ENCODE measurements around the gene CST5. TPM values are rescaled to one million over a fixed set of nuclear protein-coding genes. Genes with fewer than 3 reads are reported as not detected.

Gene CST5
- total RNA-seq, 5 donors from 2014 or later (not counting 1 experiment from before 2014, with no cell fraction given), result not detected

Other genes with a start within 250 kb of the CST5 start
- gene CST3, start 241.8 kb downstream of the CST5 start, total RNA-seq, result 1 to 10 TPM; 5.1 to 9.0 (median 5.3) TPM
- gene CST4, start 190.7 kb downstream of the CST5 start, total RNA-seq, result not detected
- gene CST1, start 128.8 kb downstream of the CST5 start, total RNA-seq, result not detected
- gene CST2, start 53.0 kb downstream of the CST5 start, total RNA-seq, result not detected
- gene GGTLC1, start 109.0 kb upstream of the CST5 start, total RNA-seq, result not detected